ENCODE results near the gene MARCO. TPM values are rescaled to one million over a fixed set of nuclear protein-coding genes. Genes with fewer than 3 reads are reported as not detected.

The MARCO gene
- total and polyA plus RNA-seq, 10 of the 15 experiments (the other 5 are each of a cell fraction or from before 2014, with no cell fraction given) = 0.13 to 0.67 (median 0.32) TPM; not detected in 5

DNA sequence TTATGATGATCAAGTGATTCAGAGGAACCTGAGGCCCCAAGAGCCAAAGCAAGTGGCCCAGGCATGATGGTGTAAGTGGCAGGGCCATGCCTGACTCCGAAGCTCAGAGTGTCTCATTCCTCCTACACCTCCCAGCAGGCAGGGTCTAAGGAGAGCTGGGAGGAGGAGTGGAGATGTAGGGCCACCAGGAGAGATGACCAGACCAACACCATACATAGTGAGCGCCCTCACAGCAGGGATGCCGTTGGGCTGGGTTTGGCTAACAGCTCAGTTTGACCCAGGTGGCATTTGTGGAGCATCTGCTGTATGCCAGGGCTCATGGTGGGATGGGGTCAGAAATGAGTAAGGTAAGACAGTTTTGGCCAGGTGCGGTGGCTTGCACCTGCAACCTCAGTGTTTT lies 80.7 kb downstream of the MARCO start:
- no peak for DNase-seq (ENCODE audit: low read depth, low spot score)
- Histone ChIP-seq H3K4me3 (no peak overlapping the region), H4K20me1 (ENCODE audit: control insufficient read depth, insufficient read depth) (no peaks in the 10 kb centered on the region), H3K9me3 (replicated peaks; ENCODE audit: control insufficient read depth, insufficient read depth, low read length) (no peaks in the 10 kb centered on the region), H3K9ac (ENCODE audit: control insufficient read depth, insufficient read depth, low read length) (no peak overlapping the region), H3K36me3 (ENCODE audit: control insufficient read depth in 2 of 2, insufficient read depth in 2 of 2, low read length in 1 of 2) (no peaks in the 10 kb centered on the region), H3K79me2 (ENCODE audit: control insufficient read depth, insufficient read depth, low read length) (no peaks in the 10 kb centered on the region), H3K27me3 (replicated peaks in 1 of 2; ENCODE audit: control insufficient read depth in 2 of 2, insufficient read depth in 2 of 2, low read length in 1 of 2) (no peaks in the 10 kb centered on the region; a peak in 1 of 4 replicates), H3K27ac (ENCODE audit: control insufficient read depth, insufficient read depth) (no peak overlapping the region), H3K4me1 (ENCODE audit: control insufficient read depth, insufficient read depth, low read length) (no peaks in the 10 kb centered on the region), H3K4me2 (ENCODE audit: control insufficient read depth, insufficient read depth) (no peak overlapping the region), H2AFZ (ENCODE audit: control insufficient read depth, low read depth, low read length) (no peak overlapping the region)
- in situ Hi-C loops (cut with MboI) (no loop called here), intact Hi-C loops (cut with micrococcal nuclease; ENCODE audit: unreplicated experiment) (no loop called here)
- no peak for ATAC-seq
- SMC1A ChIA-PET (ENCODE audit: uncharacterized antibody, unreplicated experiment) = no interaction called here
- POLR2A ChIA-PET = no interaction called here
- no peak for FAIRE-seq
- TF ChIP-seq KAT2A (conservative IDR thresholded peaks at IDR 0.05; ENCODE audit: control insufficient read depth, low read depth, low read length) = no peak
- TF ChIP-seq TCF3 (IDR thresholded peaks at IDR 0.05; ENCODE audit: borderline replicate concordance, insufficient read depth, low read depth, low read length) = no peak
- no peak for TF ChIP-seq SREBF2 (IDR thresholded peaks at IDR 0.05; ENCODE audit: low read length)
- no peak for TF ChIP-seq ZNF622 (IDR thresholded peaks at IDR 0.05)
- TF ChIP-seq EGR1 (IDR thresholded peaks at IDR 0.05; ENCODE audit: borderline replicate concordance in 1 of 2, low read depth in 2 of 2, low read length in 2 of 2) = no peak
- no peak for TF ChIP-seq MEF2B (IDR thresholded peaks at IDR 0.05; ENCODE audit: partially characterized antibody, poor library complexity, severe bottlenecking)
- TF ChIP-seq GATAD2B (conservative IDR thresholded peaks at IDR 0.05; ENCODE audit: low read depth) = no peak
- TF ChIP-seq MTA3 (IDR thresholded peaks at IDR 0.05; ENCODE audit: borderline replicate concordance, low read length) = no peak
- TF ChIP-seq, protein P1, sequence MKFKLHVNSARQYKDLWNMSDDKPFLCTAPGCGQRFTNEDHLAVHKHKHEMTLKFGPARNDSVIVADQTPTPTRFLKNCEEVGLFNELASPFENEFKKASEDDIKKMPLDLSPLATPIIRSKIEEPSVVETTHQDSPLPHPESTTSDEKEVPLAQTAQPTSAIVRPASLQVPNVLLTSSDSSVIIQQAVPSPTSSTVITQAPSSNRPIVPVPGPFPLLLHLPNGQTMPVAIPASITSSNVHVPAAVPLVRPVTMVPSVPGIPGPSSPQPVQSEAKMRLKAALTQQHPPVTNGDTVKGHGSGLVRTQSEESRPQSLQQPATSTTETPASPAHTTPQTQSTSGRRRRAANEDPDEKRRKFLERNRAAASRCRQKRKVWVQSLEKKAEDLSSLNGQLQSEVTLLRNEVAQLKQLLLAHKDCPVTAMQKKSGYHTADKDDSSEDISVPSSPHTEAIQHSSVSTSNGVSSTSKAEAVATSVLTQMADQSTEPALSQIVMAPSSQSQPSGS (IDR thresholded peaks at IDR 0.05; ENCODE audit: low read length) = no peak
- no peak for TF ChIP-seq NR2F1 (conservative IDR thresholded peaks at IDR 0.05)
- TF ChIP-seq ESRRA (IDR thresholded peaks at IDR 0.05; ENCODE audit: low read length) = no peak
- TF ChIP-seq CHD2 (IDR thresholded peaks at IDR 0.05; ENCODE audit: borderline replicate concordance, low read depth, low read length) = no peak
- RAD21 ChIA-PET (ENCODE audit: unreplicated experiment) = no interaction called here
- 0% methylated on average over 4 of the region's 4 CpGs for WGBS (ENCODE audit: insufficient coverage, insufficient replicate concordance, low lambda C conversion rate, missing lambda C conversion rate)
- no TSS peak for BruUV-seq (replicated peaks)
- CTCF ChIA-PET = interaction anchor here (1.2 to 1.6 kb wide), 3 partner anchors 105 to 141 kb away, joined by 3 to 4 read pairs (median 4); no protein-coding TSS in a partner anchor
